ENCODE measurements around the gene ZDHHC7.

- TF ChIP-seq CTCF (IDR thresholded peaks at IDR 0.05): peak in 1 of 6 experiments; percentile 26
- peak; percentile 32 to 93 for TF ChIP-seq POLR2A (IDR thresholded peaks at IDR 0.05)
Measured at GRCh38 chr16:85010931-85011845, at the start of gene ZDHHC7.

All from thyroid gland (tissue), 4 donors.